Measurements from ENCODE around the gene LRP1B. TPM values are rescaled to one million over a fixed set of nuclear protein-coding genes. Genes with fewer than 3 reads are reported as not detected.

LRP1B gene
- total RNA-seq, 1 experiment from 2014 or later = 0.52 TPM

GRCh38 chr2:140454717-140455116, 1676.1 kb downstream of the LRP1B start (continued):
- TF ChIP-seq ZNF532 (CRISPR knock-in tag; IDR thresholded peaks at IDR 0.05; ENCODE audit: borderline replicate concordance) (no peak), JUN (CRISPR knock-in tag; IDR thresholded peaks at IDR 0.05) (no peak), NFYB (CRISPR knock-in tag; conservative IDR thresholded peaks at IDR 0.05; ENCODE audit: low read depth) (no peak), E2F1 (CRISPR knock-in tag; IDR thresholded peaks at IDR 0.05) (no peak), ELF4 (CRISPR knock-in tag; IDR thresholded peaks at IDR 0.05; ENCODE audit: low read depth) (no peak), CDX4 (CRISPR knock-in tag; IDR thresholded peaks at IDR 0.05; ENCODE audit: borderline replicate concordance) (no peak), MLX (CRISPR knock-in tag; IDR thresholded peaks at IDR 0.05) (no peak), HMGXB4 (CRISPR knock-in tag; IDR thresholded peaks at IDR 0.05) (no peak), ATF3 (CRISPR knock-in tag; conservative IDR thresholded peaks at IDR 0.05) (no peak), NR1H2 (CRISPR knock-in tag; IDR thresholded peaks at IDR 0.05) (no peak)

GRCh38 chr2:140451324-140451723, 1679.5 kb downstream of the LRP1B start:
- no peaks in the 10 kb centered on the region for H3K27me3 Mint-ChIP-seq (ENCODE audit: low read depth)

More at GRCh38 chr2:140451324-140451723, 1679.5 kb downstream of the LRP1B start:
- POLR2A ChIA-PET = no interaction called here
- TF ChIP-seq USF1 (CRISPR knock-in tag; IDR thresholded peaks at IDR 0.05) (no peak), ZNF121 (CRISPR knock-in tag; IDR thresholded peaks at IDR 0.05) (no peak), CREB1 (CRISPR knock-in tag; IDR thresholded peaks at IDR 0.05) (no peak), GTF2I (CRISPR knock-in tag; conservative IDR thresholded peaks at IDR 0.05) (no peak), ATF3 (CRISPR knock-in tag; conservative IDR thresholded peaks at IDR 0.05) (no peak), HMGA2 (CRISPR knock-in tag; IDR thresholded peaks at IDR 0.05) (no peak), GRHL2 (CRISPR knock-in tag; IDR thresholded peaks at IDR 0.05; ENCODE audit: insufficient replicate concordance, severe bottlenecking) (no peak), ZBTB43 (CRISPR knock-in tag; IDR thresholded peaks at IDR 0.05) (no peak), ZSCAN18 (CRISPR knock-in tag; IDR thresholded peaks at IDR 0.05) (no peak), MYBL2 (CRISPR knock-in tag; IDR thresholded peaks at IDR 0.05) (no peak)
- H3K4me1 Mint-ChIP-seq = no peaks in the 10 kb centered on the region; the same call in 1 of the 2 replicates
- CTCF ChIA-PET = no interaction called here
- no peaks in the 10 kb centered on the region for H3K36me3 Mint-ChIP-seq
- ATAC-seq = no peak
- H3K4me3 Mint-ChIP-seq = no peak overlapping the region
- H3K27ac Mint-ChIP-seq = no peak overlapping the region
- no peaks in the 10 kb centered on the region for H3K9me3 Mint-ChIP-seq
- no peak for DNase-seq (ENCODE audit: low spot score)

Data from WTC11 (cell line).